SU-DHL-6 (cell line): ENCODE measurements around the gene ANKRD13C.

Source experiments
- H2AFZ ChIP-seq: fragments of 200-600 bp; sonication (generic); 2 replicates; pipeline ENCODE4 v1.6.1; 2014; ENCODE audit warnings: low read depth, mild to moderate bottlenecking, moderate library complexity, mixed read lengths, antibody characterized with exemption, low read length; ENCODE audit not compliant: severe bottlenecking
- H3F3A ChIP-seq: fragments of 200-600 bp; shearing (Covaris generic); 2 replicates; pipeline ENCODE4 v1.6.0; 2016; ENCODE audit warnings: antibody characterized with exemption, mild to moderate bottlenecking; ENCODE audit not compliant: insufficient read depth
- H3K27ac ChIP-seq: fragments of 200-600 bp; sonication (generic); 2 replicates; pipeline ENCODE4 v1.5.1; 2016; ENCODE audit warnings: low read depth, mild to moderate bottlenecking, low read length, moderate library complexity, mixed read lengths
- H3K27me3 ChIP-seq: fragments of 200-600 bp; sonication (generic), shearing (Covaris generic); 2 replicates; pipeline ENCODE4 v1.6.0; 2014; ENCODE audit warnings: mild to moderate bottlenecking, low read length
- H3K36me3 ChIP-seq: fragments of 200-600 bp; sonication (generic); 2 replicates; pipeline ENCODE4 v1.6.1; 2014; ENCODE audit warnings: mild to moderate bottlenecking, low read length, mixed read lengths
- H3K4me2 ChIP-seq: fragments of 300-600, 200-600 bp; shearing (Covaris generic), sonication (generic); 2 replicates; pipeline ENCODE4 v1.6.0; 2014; ENCODE audit warnings: low read length, low read depth, mild to moderate bottlenecking; ENCODE audit not compliant: poor library complexity, severe bottlenecking
- H3K4me3 ChIP-seq: fragments of 200-600 bp; sonication (generic); 2 replicates; pipeline ENCODE4 v1.5.1; 2014; ENCODE audit warnings: antibody characterized with exemption, low read length, mild to moderate bottlenecking, mixed read lengths; ENCODE audit not compliant: insufficient read depth, poor library complexity, severe bottlenecking
- H3K79me2 ChIP-seq: fragments of 200-600 bp; sonication (generic); 2 replicates; pipeline ENCODE4 v1.6.1; 2014; ENCODE audit warnings: mild to moderate bottlenecking, low read length, moderate library complexity; ENCODE audit not compliant: insufficient read depth
- H3K9ac ChIP-seq: fragments of 200-600 bp; sonication (generic); 2 replicates; pipeline ENCODE4 v1.7.0; 2014; ENCODE audit warnings: mild to moderate bottlenecking, low read length
- H3K9me2 ChIP-seq: fragments of 200-600 bp; sonication (generic); replicated peaks from 2 replicates; pipeline ENCODE4 v1.6.1; 2014; ENCODE audit warnings: low read length; ENCODE audit not compliant: insufficient read depth
- H3K9me3 ChIP-seq: fragments of 200-600 bp; sonication (generic); 2 replicates; pipeline ENCODE4 v1.6.1; 2014; ENCODE audit warnings: low read length, mixed read lengths; ENCODE audit not compliant: insufficient read depth
- H4K20me1 ChIP-seq: fragments of 200-600 bp; sonication (generic); 2 replicates; pipeline ENCODE4 v1.6.1; 2014; ENCODE audit warnings: low read depth, mild to moderate bottlenecking, antibody characterized with exemption, low read length, moderate library complexity, mixed read lengths
- EZH2phosphoT487 ChIP-seq: fragments of 200-600 bp; sonication (generic), shearing (Covaris generic); conservative IDR thresholded peaks from 2 replicates; pipeline ENCODE4 v1.6.1; 2018; ENCODE audit warnings: mild to moderate bottlenecking, antibody characterized with exemption, low read length, moderate library complexity, mixed read lengths
- TF ChIP-seq, protein P1 (sequence below): fragments of 200-600 bp; sonication (generic); IDR thresholded peaks from one replicate; pipeline ENCODE4 v1.5.1; 2017; ENCODE audit warnings: antibody characterized with exemption, mild to moderate bottlenecking, low read length, moderate library complexity; ENCODE audit not compliant: insufficient read depth, poor library complexity, severe bottlenecking

Gene ANKRD13C

DNA sequence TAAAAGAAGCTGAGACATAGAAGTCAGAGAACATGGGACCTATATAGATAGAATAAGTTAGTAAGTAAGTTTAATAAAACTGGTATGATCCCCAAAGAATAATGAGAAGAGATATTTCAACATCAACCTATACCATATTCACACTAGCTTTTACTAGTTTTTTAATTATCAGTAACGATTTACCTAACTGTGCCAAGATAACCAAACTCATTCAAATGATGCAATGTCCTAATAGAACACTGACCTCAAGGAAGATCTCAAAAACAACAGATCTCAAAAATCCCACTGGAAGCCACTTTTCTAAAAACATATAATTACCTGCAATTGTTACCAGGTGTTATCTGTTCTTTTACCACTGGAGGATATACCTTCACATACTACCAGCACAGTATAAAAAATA, 38.7 kb downstream of the ANKRD13C start:
- H3K9me2 ChIP-seq = no peaks in the 10 kb centered on the region
- H4K20me1 ChIP-seq = no peaks in the 10 kb centered on the region
- no peaks in the 10 kb centered on the region for H3K9me3 ChIP-seq
- H3K36me3 ChIP-seq = no peaks in the 10 kb centered on the region; the same call in 1 of the 2 replicates
- H3K9ac ChIP-seq = no peak overlapping the region
- no peak for TF ChIP-seq EZH2phosphoT487
- TF ChIP-seq, protein P1, sequence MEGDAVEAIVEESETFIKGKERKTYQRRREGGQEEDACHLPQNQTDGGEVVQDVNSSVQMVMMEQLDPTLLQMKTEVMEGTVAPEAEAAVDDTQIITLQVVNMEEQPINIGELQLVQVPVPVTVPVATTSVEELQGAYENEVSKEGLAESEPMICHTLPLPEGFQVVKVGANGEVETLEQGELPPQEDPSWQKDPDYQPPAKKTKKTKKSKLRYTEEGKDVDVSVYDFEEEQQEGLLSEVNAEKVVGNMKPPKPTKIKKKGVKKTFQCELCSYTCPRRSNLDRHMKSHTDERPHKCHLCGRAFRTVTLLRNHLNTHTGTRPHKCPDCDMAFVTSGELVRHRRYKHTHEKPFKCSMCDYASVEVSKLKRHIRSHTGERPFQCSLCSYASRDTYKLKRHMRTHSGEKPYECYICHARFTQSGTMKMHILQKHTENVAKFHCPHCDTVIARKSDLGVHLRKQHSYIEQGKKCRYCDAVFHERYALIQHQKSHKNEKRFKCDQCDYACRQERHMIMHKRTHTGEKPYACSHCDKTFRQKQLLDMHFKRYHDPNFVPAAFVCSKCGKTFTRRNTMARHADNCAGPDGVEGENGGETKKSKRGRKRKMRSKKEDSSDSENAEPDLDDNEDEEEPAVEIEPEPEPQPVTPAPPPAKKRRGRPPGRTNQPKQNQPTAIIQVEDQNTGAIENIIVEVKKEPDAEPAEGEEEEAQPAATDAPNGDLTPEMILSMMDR = no peak
- H3K4me2 ChIP-seq = no peak overlapping the region
- H3K4me3 ChIP-seq = no peak overlapping the region
- H3F3A ChIP-seq = 0 out of 2 replicates have a peak, but pooled peaks cover 4% of the 10 kb centered on the region
- H2AFZ ChIP-seq = no peak overlapping the region
- peaks cover 44% of the 10 kb centered on the region for H3K79me2 ChIP-seq
- no peaks in the 10 kb centered on the region for H3K27me3 ChIP-seq
- no peak overlapping the region for H3K27ac ChIP-seq

GRCh38 chr1:70314706-70315304, 39.7 kb downstream of the ANKRD13C start:
- Histone ChIP-seq H3K9ac (no peak overlapping the region), H3K9me2 (no peaks in the 10 kb centered on the region), H3K4me2 (no peak overlapping the region), H3K36me3 (no peaks in the 10 kb centered on the region; the same call in 1 of the 2 replicates), H3K4me3 (no peak overlapping the region), H3K9me3 (no peaks in the 10 kb centered on the region), H2AFZ (no peak overlapping the region), H3K27me3 (no peaks in the 10 kb centered on the region), H3K27ac (no peak overlapping the region), H3K79me2 (peaks cover 34% of the 10 kb centered on the region), H3F3A (0 out of 2 replicates have a peak, but pooled peaks cover 4% of the 10 kb centered on the region), H4K20me1 (no peaks in the 10 kb centered on the region)
- TF ChIP-seq, protein P1 = no peak
- TF ChIP-seq EZH2phosphoT487 = no peak

- H4K20me1 ChIP-seq = no peaks in the 10 kb centered on the region
- H3K36me3 ChIP-seq = peaks cover 4% of the 10 kb centered on the region; the same call in 1 of the 2 replicates
- no peaks in the 10 kb centered on the region for H3K9me3 ChIP-seq
- no peak overlapping the region for H3K27ac ChIP-seq
- TF ChIP-seq, protein P1 = no peak
- no peak for TF ChIP-seq EZH2phosphoT487
- H3K4me3 ChIP-seq = no peak overlapping the region
- H2AFZ ChIP-seq = no peak overlapping the region
- no peaks in the 10 kb centered on the region for H3K9me2 ChIP-seq
- H3K27me3 ChIP-seq = no peaks in the 10 kb centered on the region
- H3F3A ChIP-seq = 0 out of 2 replicates have a peak, but pooled peaks cover 4% of the 10 kb centered on the region
- no peak overlapping the region for H3K9ac ChIP-seq
- no peak overlapping the region for H3K4me2 ChIP-seq
- H3K79me2 ChIP-seq = peaks cover 8% of the 10 kb centered on the region; the same call in 1 of the 2 replicates
These were observed 43.2 kb downstream of the ANKRD13C start for GRCh38 chr1:70311369-70311768.
